HG02870 (cell line): ENCODE measurements around the gene LCT.
"Not testable (repeated sequence)": the region's sequence is repeated elsewhere in the genome, so short reads cannot be mapped to it uniquely, and the experiment has no call there.

Experiments used
- ATAC-seq: cut with Tn5 transposase; IDR thresholded peaks from one replicate; pipeline ENCODE4 v1.9.1; 2021; ENCODE audit warnings: mild to moderate bottlenecking, moderate library complexity; ENCODE audit not compliant: unreplicated experiment

Gene LCT

DNA sequence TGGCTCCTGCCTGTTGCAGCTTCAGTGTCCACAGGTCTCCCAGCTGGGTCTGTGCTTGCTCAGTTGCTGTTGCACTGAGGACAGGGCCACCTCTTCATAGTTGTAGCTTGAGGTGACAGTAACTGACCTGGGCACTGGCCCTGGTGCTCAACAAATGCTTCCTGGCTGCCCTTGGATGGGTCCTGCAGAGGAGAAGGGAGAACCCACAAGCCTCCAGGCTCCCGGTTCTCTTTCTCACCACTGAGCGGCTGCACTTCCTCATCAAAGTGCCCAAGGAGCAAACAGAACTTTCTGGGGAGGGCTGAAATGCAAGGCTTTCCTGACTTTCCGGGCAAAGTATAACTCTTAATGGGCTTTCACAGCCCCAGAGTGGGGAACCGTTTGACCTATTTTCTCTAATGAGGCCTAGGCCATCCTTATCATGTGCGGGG, 38.7 kb downstream of the LCT start:
- no peak for ATAC-seq

- ATAC-seq: peak; percentile 71
These were observed 39.3 kb downstream of the LCT start for GRCh38 chr2:135797497-135798274.

GRCh38 chr2:135796606-135797005, 40.4 kb downstream of the LCT start:
- ATAC-seq: no peak

- not testable (repeated sequence) for ATAC-seq
These were observed 41.3 kb downstream of the LCT start for GRCh38 chr2:135795641-135796040.

GRCh38 chr2:135792401-135793150, 44.4 kb downstream of the LCT start:
- no peak for ATAC-seq

- ATAC-seq: no peak
These were observed 45.4 kb downstream of the LCT start for GRCh38 chr2:135791418-135792190.

GRCh38 chr2:135790423-135790822, 46.6 kb downstream of the LCT start:
- no peak for ATAC-seq

- no peak for ATAC-seq
These were observed 50.2 kb downstream of the LCT start for GRCh38 chr2:135786823-135787222.

- ATAC-seq: no peak
These were observed 52.0 kb downstream of the LCT start for GRCh38 chr2:135785032-135785431.

DNA sequence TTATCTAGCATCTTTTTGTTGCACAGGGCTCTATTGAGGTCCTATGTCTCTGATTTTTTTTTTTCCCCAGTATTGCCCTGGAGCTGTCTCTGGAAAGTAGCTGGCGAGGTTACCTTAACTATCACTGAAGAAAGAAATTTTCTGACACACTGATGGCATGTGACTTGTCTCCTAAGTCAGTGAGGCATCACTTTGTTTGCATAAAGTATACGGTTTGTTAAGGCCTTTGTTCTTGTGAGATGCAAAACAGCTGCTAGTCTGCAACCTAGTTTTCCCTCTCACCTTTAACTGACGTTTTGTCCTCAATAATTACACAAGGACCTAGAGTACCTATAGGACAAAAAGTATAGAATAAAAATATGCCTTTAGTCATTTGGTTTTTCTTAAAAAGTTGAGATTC, 53.5 kb downstream of the LCT start:
- no peak for ATAC-seq

DNA sequence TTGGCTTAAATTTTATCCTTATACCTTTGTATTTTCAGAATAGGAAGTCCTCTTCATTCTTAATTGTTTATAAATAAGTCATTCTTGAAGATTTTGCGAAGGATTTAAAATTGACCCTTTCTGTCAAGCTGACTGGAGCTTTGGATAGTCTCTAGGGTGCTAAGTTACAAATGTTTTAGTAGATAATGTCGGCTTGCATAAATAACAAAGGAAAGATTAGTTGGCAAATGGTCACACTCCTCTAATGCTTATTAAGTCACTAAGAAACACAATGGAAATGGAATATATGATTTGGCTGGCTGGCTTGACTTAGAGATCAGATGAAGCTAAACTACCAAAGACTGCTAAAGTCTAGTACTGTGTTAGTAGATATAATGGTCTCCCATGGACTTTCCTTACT, 54.8 kb downstream of the LCT start:
- no peak for ATAC-seq

- ATAC-seq: no peak
These were observed 60.6 kb downstream of the LCT start for GRCh38 chr2:135776367-135776766.

GRCh38 chr2:135775420-135775819, 61.6 kb downstream of the LCT start:
- no peak for ATAC-seq

- ATAC-seq: no peak
These were observed 63.1 kb downstream of the LCT start for GRCh38 chr2:135773917-135774316.

GRCh38 chr2:135773319-135773718, 63.7 kb downstream of the LCT start:
- no peak for ATAC-seq

GRCh38 chr2:135768863-135769262, 68.1 kb downstream of the LCT start:
- ATAC-seq: no peak

- no peak for ATAC-seq
These were observed 74.5 kb downstream of the LCT start for GRCh38 chr2:135762530-135762929.

DNA sequence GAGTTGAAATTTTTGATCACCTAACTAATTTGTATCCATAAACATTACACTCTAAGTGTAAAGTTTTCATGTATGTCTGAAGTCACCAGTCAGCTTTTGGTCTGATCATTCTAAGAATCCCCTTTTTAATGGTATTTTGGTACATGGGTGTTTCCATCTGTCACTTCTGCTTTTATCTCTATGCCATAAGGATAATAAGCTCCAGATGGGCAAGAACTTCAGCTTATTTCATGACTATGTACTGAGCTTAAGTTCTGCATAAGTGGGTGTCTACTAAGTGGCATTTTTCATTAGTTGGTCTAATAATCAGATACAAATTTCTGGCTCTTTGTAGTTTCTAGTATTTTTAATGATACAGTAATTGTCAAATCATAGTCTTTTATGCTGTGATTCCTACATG, 75.0 kb downstream of the LCT start:
- no peak for ATAC-seq

- ATAC-seq: no peak
These were observed 80.3 kb downstream of the LCT start for GRCh38 chr2:135756692-135757091.

GRCh38 chr2:135755573-135755972, 81.4 kb downstream of the LCT start:
- no peak for ATAC-seq

GRCh38 chr2:135745545-135745944, 91.4 kb downstream of the LCT start:
- no peak for ATAC-seq
